Mesendoderm (in vitro differentiated cells): Measurements from ENCODE around the gene RHEX.
A peak's percentile ranks its signal among the peaks of the same experiment; 100 is the strongest.

Source experiments
- DNase-seq: peaks from one replicate; pipeline ENCODE4 v3.0.0; 2013
- H2AK5ac ChIP-seq: 2 replicates; pipeline ENCODE4 v1.6.1; 2013; ENCODE audit warnings: low read length, inconsistent platforms
- H2BK120ac ChIP-seq: 2 replicates; pipeline ENCODE4 v1.6.1; 2013; ENCODE audit warnings: low read depth, mild to moderate bottlenecking, low read length, moderate library complexity, mixed read lengths
- H2BK15ac ChIP-seq: replicated peaks from 2 replicates; pipeline ENCODE4 v1.6.1; 2013; ENCODE audit warnings: low read depth, mild to moderate bottlenecking, moderate library complexity
- H2BK5ac ChIP-seq: 2 replicates; pipeline ENCODE4 v1.6.1; 2013; ENCODE audit warnings: low read length, inconsistent platforms
- H3K18ac ChIP-seq: 2 replicates; pipeline ENCODE4 v1.6.1; 2013; ENCODE audit warnings: mild to moderate bottlenecking, low read length, mixed read lengths
- H3K23ac ChIP-seq: one replicate; pipeline ENCODE4 v1.6.1; 2013; ENCODE audit warnings: low read length
- H3K27ac ChIP-seq: 2 replicates; pipeline ENCODE4 v1.5.1; 2013; ENCODE audit warnings: low read depth, mild to moderate bottlenecking, inconsistent platforms, low read length, moderate library complexity
- H3K27me3 ChIP-seq: 2 replicates; pipeline ENCODE4 v1.6.1; 2013; ENCODE audit warnings: low read length, control low read depth, mild to moderate bottlenecking, inconsistent platforms; ENCODE audit not compliant: insufficient read depth, poor library complexity
- H3K36me3 ChIP-seq: 2 replicates; pipeline ENCODE4 v1.6.1; 2013; ENCODE audit warnings: low read length, inconsistent platforms; ENCODE audit not compliant: control insufficient read depth, insufficient read depth
- H3K4ac ChIP-seq: one replicate; pipeline ENCODE4 v1.6.1; 2013; ENCODE audit warnings: low read depth, mild to moderate bottlenecking, low read length, moderate library complexity
- H3K4me1 ChIP-seq: 2 replicates; pipeline ENCODE4 v1.6.1; 2013; ENCODE audit warnings: low read depth, low read length, inconsistent platforms; ENCODE audit not compliant: control insufficient read depth
- H3K4me2 ChIP-seq: 2 replicates; pipeline ENCODE4 v1.6.1; 2013; ENCODE audit warnings: low read length
- H3K4me3 ChIP-seq: 2 replicates; pipeline ENCODE4 v1.5.1; 2013; ENCODE audit warnings: mild to moderate bottlenecking, low read length
- H3K56ac ChIP-seq: one replicate; pipeline ENCODE4 v1.6.1; 2013; ENCODE audit warnings: low read length
- H3K79me1 ChIP-seq: 2 replicates; pipeline ENCODE4 v1.6.1; 2013; ENCODE audit warnings: low read length, inconsistent platforms
- H3K79me2 ChIP-seq: 2 replicates; pipeline ENCODE4 v1.6.1; 2013; ENCODE audit warnings: mild to moderate bottlenecking, low read length; ENCODE audit not compliant: control insufficient read depth, insufficient read depth
- H3K9ac ChIP-seq: 2 replicates; pipeline ENCODE4 v1.6.1; 2013; ENCODE audit warnings: low read length, inconsistent platforms
- H4K5ac ChIP-seq: one replicate; pipeline ENCODE4 v1.6.1; 2013; ENCODE audit warnings: low read length
- H4K8ac ChIP-seq: one replicate; pipeline ENCODE4 v1.6.1; 2013; ENCODE audit warnings: low read depth, mild to moderate bottlenecking, control low read depth, low read length, moderate library complexity
- WGBS: extraction: QIAGEN DNeasy Blood & Tissue Kit; methylation state at CpG from one replicate; pipeline ENCODE4 v1.1.7; 2013; ENCODE audit warnings: low lambda C conversion rate, missing lambda C conversion rate; ENCODE audit not compliant: insufficient coverage; ENCODE audit errors: extremely low coverage; 5-methylcytosine and 5-hydroxymethylcytosine counted together

Gene RHEX

GRCh38 chr1:206032380-206033140 is 20.4 kb upstream of the RHEX start:
- H3K4me1 ChIP-seq: no peaks in the 10 kb centered on the region
- no CpG with 5 or more reads among the region's 5 CpGs for WGBS
- H3K36me3 ChIP-seq: no peaks in the 10 kb centered on the region
- no peak overlapping the region for H4K8ac ChIP-seq
- H3K56ac ChIP-seq: no peak overlapping the region
- no peaks in the 10 kb centered on the region for H3K79me1 ChIP-seq
- H3K4ac ChIP-seq: no peak overlapping the region
- no peaks in the 10 kb centered on the region for H3K27me3 ChIP-seq
- H2BK5ac ChIP-seq: no peak overlapping the region
- no peak overlapping the region for H4K5ac ChIP-seq
- H3K27ac ChIP-seq: no peak overlapping the region
- H3K18ac ChIP-seq: no peak overlapping the region
- DNase-seq: no peak
- no peak overlapping the region for H2BK120ac ChIP-seq
- no peak overlapping the region for H2BK15ac ChIP-seq
- no peak overlapping the region for H2AK5ac ChIP-seq
- H3K23ac ChIP-seq: no peak overlapping the region
- H3K9ac ChIP-seq: no peak overlapping the region
- no peak overlapping the region for H3K4me2 ChIP-seq
- H3K4me3 ChIP-seq: no peak overlapping the region
- H3K79me2 ChIP-seq: no peaks in the 10 kb centered on the region

- Histone ChIP-seq H4K8ac (no peak overlapping the region), H3K4ac (no peak overlapping the region), H3K23ac (no peak overlapping the region), H4K5ac (no peak overlapping the region), H3K4me1 (no peaks in the 10 kb centered on the region), H3K27me3 (no peaks in the 10 kb centered on the region), H3K56ac (no peak overlapping the region), H3K4me2 (no peak overlapping the region), H3K79me2 (no peaks in the 10 kb centered on the region), H2BK15ac (no peak overlapping the region), H3K4me3 (no peak overlapping the region), H3K36me3 (no peaks in the 10 kb centered on the region), H3K9ac (no peak overlapping the region), H3K18ac (no peak overlapping the region), H3K27ac (no peak overlapping the region), H3K79me1 (no peaks in the 10 kb centered on the region), H2BK5ac (no peak overlapping the region), H2AK5ac (no peak overlapping the region), H2BK120ac (no peak overlapping the region)
- no peak for DNase-seq
- no CpG with 5 or more reads among the region's 5 CpGs for WGBS
Measured at GRCh38 chr1:206035027-206035426, 17.9 kb upstream of the RHEX start.

GRCh38 chr1:206036663-206037455 is 16.1 kb upstream of the RHEX start:
- no peak overlapping the region for H2BK5ac ChIP-seq
- no peak overlapping the region for H2BK15ac ChIP-seq
- H3K56ac ChIP-seq: no peak overlapping the region
- H4K8ac ChIP-seq: no peak overlapping the region
- no peak overlapping the region for H3K18ac ChIP-seq
- no peak for DNase-seq
- H3K4me1 ChIP-seq: no peaks in the 10 kb centered on the region
- H3K79me1 ChIP-seq: no peaks in the 10 kb centered on the region
- H3K79me2 ChIP-seq: no peaks in the 10 kb centered on the region
- H3K27ac ChIP-seq: no peak overlapping the region
- no peak overlapping the region for H4K5ac ChIP-seq
- H3K4ac ChIP-seq: no peak overlapping the region
- H3K4me2 ChIP-seq: no peak overlapping the region
- no peaks in the 10 kb centered on the region for H3K36me3 ChIP-seq
- H2BK120ac ChIP-seq: no peak overlapping the region
- no peaks in the 10 kb centered on the region for H3K27me3 ChIP-seq
- no peak overlapping the region for H2AK5ac ChIP-seq
- H3K23ac ChIP-seq: no peak overlapping the region
- H3K4me3 ChIP-seq: no peak overlapping the region
- H3K9ac ChIP-seq: no peak overlapping the region
- no CpG with 5 or more reads among the region's 2 CpGs for WGBS

- H3K4me3 ChIP-seq: no peak overlapping the region
- H3K56ac ChIP-seq: no peak overlapping the region
- no peaks in the 10 kb centered on the region for H3K36me3 ChIP-seq
- no peak overlapping the region for H3K9ac ChIP-seq
- H3K23ac ChIP-seq: no peak overlapping the region
- H3K79me1 ChIP-seq: no peaks in the 10 kb centered on the region
- H2BK5ac ChIP-seq: no peak overlapping the region
- no peak overlapping the region for H3K4ac ChIP-seq
- H3K4me1 ChIP-seq: no peaks in the 10 kb centered on the region
- H3K79me2 ChIP-seq: no peaks in the 10 kb centered on the region
- no CpG with 5 or more reads among the region's 9 CpGs for WGBS
- H3K27me3 ChIP-seq: no peaks in the 10 kb centered on the region
- peak overlapping the region; percentile 31 for H4K8ac ChIP-seq
- no peak overlapping the region for H3K27ac ChIP-seq
- no peak for DNase-seq
- no peak overlapping the region for H4K5ac ChIP-seq
- no peak overlapping the region for H3K4me2 ChIP-seq
- H3K18ac ChIP-seq: peak overlapping the region; percentile 35
- no peak overlapping the region for H2BK120ac ChIP-seq
- no peak overlapping the region for H2AK5ac ChIP-seq
- H2BK15ac ChIP-seq: no peak overlapping the region
Measured at GRCh38 chr1:206037581-206037980, 15.4 kb upstream of the RHEX start.

- Histone ChIP-seq H3K4me3 (no peak overlapping the region), H3K79me2 (no peaks in the 10 kb centered on the region), H3K79me1 (no peaks in the 10 kb centered on the region), H2BK15ac (no peak overlapping the region), H4K8ac (no peak overlapping the region), H3K4me1 (no peaks in the 10 kb centered on the region), H3K23ac (no peak overlapping the region), H3K36me3 (no peaks in the 10 kb centered on the region), H2BK120ac (no peak overlapping the region), H3K4me2 (no peak overlapping the region), H2AK5ac (no peak overlapping the region), H3K18ac (no peak overlapping the region), H3K56ac (no peak overlapping the region), H3K27ac (no peak overlapping the region), H2BK5ac (no peak overlapping the region), H3K27me3 (no peaks in the 10 kb centered on the region), H3K9ac (no peak overlapping the region), H4K5ac (no peak overlapping the region), H3K4ac (no peak overlapping the region)
- no peak for DNase-seq
- WGBS: no CpG with 5 or more reads among the region's 7 CpGs
Measured at GRCh38 chr1:206039046-206039973, 13.7 kb upstream of the RHEX start.
